Activated CD8-positive, alpha-beta memory T cell treated with anti-CD3 and anti-CD28 coated beads, Interleukin-2, amount 10 ng/mL, durations not matched to agents 7 days and 5 days (primary cell): ENCODE results near the gene SCLT1. TPM values are rescaled to one million over a fixed set of nuclear protein-coding genes. Genes with fewer than 3 reads are reported as not detected.

Experiments
- ATAC-seq: fragments of 150-1000 bp; cut with Tn5 transposase; one replicate; pipeline ENCODE4 v1.10.0; 2021; ENCODE audit warnings: moderate library complexity
- CTCF ChIA-PET: fragments of 350-600 bp; sonication (Branson Sonifier 250); formaldehyde crosslinking; loops from one replicate; lab custom pipeline; 2021; ENCODE audit warnings: antibody characterized with exemption; lab: Charles Lee
- DNase-seq: peaks from one replicate; pipeline ENCODE4 v3.0.0-alpha.2; 2020
- H3K27ac Mint-ChIP-seq: one replicate; pipeline ENCODE4 v1.8.0; 2021; ENCODE audit warnings: mild to moderate bottlenecking, mixed read lengths
- H3K27me3 Mint-ChIP-seq: one replicate; pipeline ENCODE4 v1.8.0; 2021; ENCODE audit warnings: mixed read lengths
- H3K36me3 Mint-ChIP-seq: one replicate; pipeline ENCODE4 v1.8.0; 2021; ENCODE audit warnings: mild to moderate bottlenecking, mixed read lengths
- H3K4me1 Mint-ChIP-seq: one replicate; pipeline ENCODE4 v1.8.0; 2021; ENCODE audit warnings: mixed read lengths
- H3K4me3 Mint-ChIP-seq: one replicate; pipeline ENCODE4 v1.8.0; 2021; ENCODE audit warnings: mild to moderate bottlenecking, moderate library complexity, mixed read lengths
- H3K9me3 Mint-ChIP-seq: one replicate; pipeline ENCODE4 v1.8.0; 2022; ENCODE audit warnings: low read depth, mixed read lengths
- total RNA-seq, 2 experiments: library from RNA; stranded (reverse); gene quantifications; one replicate each; pipeline ENCODE4 v1.2.3, GENCODE V29; 2021

The SCLT1 gene
- total RNA-seq, 2 experiments from 2014 or later: 31.3 to 53.4 TPM

GRCh38 chr4:128917781-128918180, 175.6 kb downstream of the SCLT1 start:
- Mint-ChIP-seq H3K36me3 (peaks cover 56% of the 10 kb centered on the region), H3K9me3 (no peaks in the 10 kb centered on the region), H3K27me3 (no peaks in the 10 kb centered on the region), H3K4me1 (peaks cover 39% of the 10 kb centered on the region), H3K4me3 (no peak overlapping the region), H3K27ac (peak overlapping the region; percentile 53)
- CTCF ChIA-PET: no interaction called here
- peak; percentile 56 for DNase-seq
- ATAC-seq: peak; percentile 94

- Mint-ChIP-seq H3K27ac (peak overlapping the region; percentile 3), H3K27me3 (no peaks in the 10 kb centered on the region), H3K9me3 (no peaks in the 10 kb centered on the region), H3K4me3 (no peak overlapping the region), H3K36me3 (peaks cover 46% of the 10 kb centered on the region), H3K4me1 (peaks cover 39% of the 10 kb centered on the region)
- DNase-seq (peak; percentile 41), ATAC-seq (no peak)
- CTCF ChIA-PET: no interaction called here
Observed at GRCh38 chr4:128916832-128917231, 176.5 kb downstream of the SCLT1 start.

GRCh38 chr4:128915544-128915943, 177.8 kb downstream of the SCLT1 start:
- H3K27ac Mint-ChIP-seq: no peak overlapping the region
- no peak overlapping the region for H3K4me3 Mint-ChIP-seq
- CTCF ChIA-PET: interaction anchor here (1.3 kb wide), 1 partner anchor 53 kb away, joined by 3 read pairs; no protein-coding TSS in a partner anchor
- no peaks in the 10 kb centered on the region for H3K27me3 Mint-ChIP-seq
- ATAC-seq: no peak
- H3K9me3 Mint-ChIP-seq: no peaks in the 10 kb centered on the region
- H3K36me3 Mint-ChIP-seq: peaks cover 40% of the 10 kb centered on the region
- peaks cover 34% of the 10 kb centered on the region for H3K4me1 Mint-ChIP-seq
- no peak for DNase-seq

GRCh38 chr4:128913228-128913627, 180.1 kb downstream of the SCLT1 start:
- CTCF ChIA-PET: no interaction called here
- Mint-ChIP-seq H3K4me3 (no peak overlapping the region), H3K27ac (no peak overlapping the region), H3K27me3 (no peaks in the 10 kb centered on the region), H3K36me3 (peaks cover 26% of the 10 kb centered on the region), H3K9me3 (no peaks in the 10 kb centered on the region), H3K4me1 (peaks cover 24% of the 10 kb centered on the region)
- DNase-seq (no peak), ATAC-seq (no peak)

GRCh38 chr4:128908735-128909134, 184.6 kb downstream of the SCLT1 start:
- no peaks in the 10 kb centered on the region for H3K27me3 Mint-ChIP-seq
- H3K9me3 Mint-ChIP-seq: no peaks in the 10 kb centered on the region
- no peak overlapping the region for H3K4me3 Mint-ChIP-seq
- peaks cover 18% of the 10 kb centered on the region for H3K36me3 Mint-ChIP-seq
- no peak overlapping the region for H3K27ac Mint-ChIP-seq
- ATAC-seq: no peak
- no peak for DNase-seq
- H3K4me1 Mint-ChIP-seq: peaks cover 5% of the 10 kb centered on the region
- CTCF ChIA-PET: no interaction called here

- no peaks in the 10 kb centered on the region for H3K27me3 Mint-ChIP-seq
- ATAC-seq: no peak
- DNase-seq: no peak
- H3K9me3 Mint-ChIP-seq: no peaks in the 10 kb centered on the region
- CTCF ChIA-PET: interaction anchor here (0.7 kb wide), 1 partner anchor 889 kb away, joined by 3 read pairs; no protein-coding TSS in a partner anchor
- H3K27ac Mint-ChIP-seq: no peak overlapping the region
- peaks cover 5% of the 10 kb centered on the region for H3K4me1 Mint-ChIP-seq
- no peak overlapping the region for H3K4me3 Mint-ChIP-seq
- H3K36me3 Mint-ChIP-seq: peaks cover 13% of the 10 kb centered on the region
Observed at GRCh38 chr4:128907981-128908380, 185.4 kb downstream of the SCLT1 start.

- CTCF ChIA-PET: no interaction called here
- DNase-seq (no peak), ATAC-seq (no peak)
- Mint-ChIP-seq H3K27ac (no peak overlapping the region), H3K4me3 (no peak overlapping the region), H3K36me3 (peaks cover 18% of the 10 kb centered on the region), H3K4me1 (peaks cover 5% of the 10 kb centered on the region), H3K27me3 (no peaks in the 10 kb centered on the region), H3K9me3 (no peaks in the 10 kb centered on the region)
Observed at GRCh38 chr4:128906581-128906980, 186.8 kb downstream of the SCLT1 start.

GRCh38 chr4:128904821-128905220, 188.5 kb downstream of the SCLT1 start:
- CTCF ChIA-PET: no interaction called here
- Mint-ChIP-seq H3K4me1 (peaks cover 5% of the 10 kb centered on the region), H3K36me3 (peaks cover 20% of the 10 kb centered on the region), H3K27ac (no peak overlapping the region), H3K4me3 (no peak overlapping the region), H3K9me3 (no peaks in the 10 kb centered on the region), H3K27me3 (no peaks in the 10 kb centered on the region)
- ATAC-seq: no peak
- DNase-seq: no peak

- H3K36me3 Mint-ChIP-seq: peaks cover 17% of the 10 kb centered on the region
- H3K9me3 Mint-ChIP-seq: no peaks in the 10 kb centered on the region
- CTCF ChIA-PET: interaction anchor here (0.7 kb wide), 1 partner anchor 9 kb away, joined by 3 read pairs; no protein-coding TSS in a partner anchor
- H3K4me3 Mint-ChIP-seq: no peak overlapping the region
- peaks cover 6% of the 10 kb centered on the region for H3K4me1 Mint-ChIP-seq
- no peak for ATAC-seq
- no peak for DNase-seq
- no peaks in the 10 kb centered on the region for H3K27me3 Mint-ChIP-seq
- H3K27ac Mint-ChIP-seq: no peak overlapping the region
Observed at GRCh38 chr4:128880662-128881061, 212.7 kb downstream of the SCLT1 start.

GRCh38 chr4:128879971-128880370, 213.4 kb downstream of the SCLT1 start:
- H3K4me3 Mint-ChIP-seq: no peak overlapping the region
- ATAC-seq (no peak), DNase-seq (no peak)
- peaks cover 6% of the 10 kb centered on the region for H3K4me1 Mint-ChIP-seq
- CTCF ChIA-PET: no interaction called here
- H3K36me3 Mint-ChIP-seq: peaks cover 17% of the 10 kb centered on the region
- no peaks in the 10 kb centered on the region for H3K27me3 Mint-ChIP-seq
- H3K27ac Mint-ChIP-seq: no peak overlapping the region
- no peaks in the 10 kb centered on the region for H3K9me3 Mint-ChIP-seq

- peaks cover 17% of the 10 kb centered on the region for H3K36me3 Mint-ChIP-seq
- no peak overlapping the region for H3K4me3 Mint-ChIP-seq
Observed at GRCh38 chr4:128879283-128879682, 214.1 kb downstream of the SCLT1 start.

GRCh38 chr4:128877934-128878333, 215.4 kb downstream of the SCLT1 start:
- ATAC-seq: no peak
- no peaks in the 10 kb centered on the region for H3K4me1 Mint-ChIP-seq
- H3K36me3 Mint-ChIP-seq: peaks cover 14% of the 10 kb centered on the region
- no peak for DNase-seq
- CTCF ChIA-PET: no interaction called here
- H3K9me3 Mint-ChIP-seq: no peaks in the 10 kb centered on the region
- H3K27ac Mint-ChIP-seq: no peak overlapping the region
- no peak overlapping the region for H3K4me3 Mint-ChIP-seq
- H3K27me3 Mint-ChIP-seq: no peaks in the 10 kb centered on the region

More at GRCh38 chr4:128879283-128879682, 214.1 kb downstream of the SCLT1 start:
- DNase-seq (no peak), ATAC-seq (no peak)
- CTCF ChIA-PET: no interaction called here
- Mint-ChIP-seq H3K27ac (no peak overlapping the region), H3K27me3 (no peaks in the 10 kb centered on the region), H3K9me3 (no peaks in the 10 kb centered on the region), H3K4me1 (peaks cover 3% of the 10 kb centered on the region)

- CTCF ChIA-PET: interaction anchor here (1.2 to 1.3 kb wide), 2 partner anchors 12 to 14 kb away, joined by 3 to 4 read pairs; no protein-coding TSS in a partner anchor
- Mint-ChIP-seq H3K4me1 (no peaks in the 10 kb centered on the region), H3K27ac (no peak overlapping the region), H3K36me3 (peaks cover 22% of the 10 kb centered on the region), H3K9me3 (no peaks in the 10 kb centered on the region), H3K27me3 (no peaks in the 10 kb centered on the region), H3K4me3 (no peak overlapping the region)
- ATAC-seq (no peak), DNase-seq (no peak)
Observed at GRCh38 chr4:128876200-128876599, 217.1 kb downstream of the SCLT1 start.

- Mint-ChIP-seq H3K27me3 (no peaks in the 10 kb centered on the region), H3K4me3 (no peak overlapping the region), H3K4me1 (no peaks in the 10 kb centered on the region), H3K9me3 (no peaks in the 10 kb centered on the region), H3K27ac (no peak overlapping the region), H3K36me3 (peaks cover 43% of the 10 kb centered on the region)
- DNase-seq: no peak
- CTCF ChIA-PET: interaction anchor here (2.2 kb wide), 1 partner anchor 10 kb away, joined by 5 read pairs; no protein-coding TSS in a partner anchor
- ATAC-seq: no peak
Observed at GRCh38 chr4:128871948-128872347, 221.4 kb downstream of the SCLT1 start.
